Coronary artery (tissue), 2 donors: ENCODE data around the gene VPS4B.

Experiments
- DNase-seq: peaks from one replicate; pipeline ENCODE4 v3.0.0-alpha.2; 2017; ENCODE audit warnings: low spot score
- H3K27ac ChIP-seq, 2 donors: fragments of 200-600 bp; sonication (generic); one replicate each; pipeline ENCODE4 v1.5.1; 2016 to 2019
- H3K4me3 ChIP-seq: fragments of 200-600 bp; sonication (generic); 2 replicates; pipeline ENCODE4 v1.5.1; 2016; ENCODE audit warnings: mild to moderate bottlenecking, moderate library complexity
- TF ChIP-seq, protein P1 (sequence below): fragments of 200-600 bp; sonication (generic); IDR thresholded peaks from one replicate; pipeline ENCODE4 v1.5.1; 2019; ENCODE audit warnings: antibody characterized with exemption

Gene VPS4B

DNA sequence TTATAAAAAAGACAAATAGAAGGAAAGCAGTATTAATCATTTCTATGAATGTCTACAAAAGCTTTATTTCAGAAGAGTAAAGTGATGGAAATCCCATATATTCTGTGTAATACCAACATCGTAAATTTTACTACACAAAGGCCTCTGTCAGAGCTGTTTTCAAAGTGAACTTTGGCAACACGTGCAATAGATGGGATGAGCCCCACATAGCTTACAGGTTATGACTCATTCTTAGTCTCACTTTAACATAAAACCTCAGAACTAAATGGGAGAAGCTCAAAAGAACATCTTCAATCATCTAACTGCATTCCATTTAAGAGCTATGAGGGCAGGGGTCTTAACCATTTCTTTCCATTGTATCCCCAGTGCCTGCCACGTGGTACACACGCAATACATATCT lies 11.5 kb downstream of the VPS4B start:
- H3K4me3 ChIP-seq: no peak overlapping the region
- TF ChIP-seq, protein P1, sequence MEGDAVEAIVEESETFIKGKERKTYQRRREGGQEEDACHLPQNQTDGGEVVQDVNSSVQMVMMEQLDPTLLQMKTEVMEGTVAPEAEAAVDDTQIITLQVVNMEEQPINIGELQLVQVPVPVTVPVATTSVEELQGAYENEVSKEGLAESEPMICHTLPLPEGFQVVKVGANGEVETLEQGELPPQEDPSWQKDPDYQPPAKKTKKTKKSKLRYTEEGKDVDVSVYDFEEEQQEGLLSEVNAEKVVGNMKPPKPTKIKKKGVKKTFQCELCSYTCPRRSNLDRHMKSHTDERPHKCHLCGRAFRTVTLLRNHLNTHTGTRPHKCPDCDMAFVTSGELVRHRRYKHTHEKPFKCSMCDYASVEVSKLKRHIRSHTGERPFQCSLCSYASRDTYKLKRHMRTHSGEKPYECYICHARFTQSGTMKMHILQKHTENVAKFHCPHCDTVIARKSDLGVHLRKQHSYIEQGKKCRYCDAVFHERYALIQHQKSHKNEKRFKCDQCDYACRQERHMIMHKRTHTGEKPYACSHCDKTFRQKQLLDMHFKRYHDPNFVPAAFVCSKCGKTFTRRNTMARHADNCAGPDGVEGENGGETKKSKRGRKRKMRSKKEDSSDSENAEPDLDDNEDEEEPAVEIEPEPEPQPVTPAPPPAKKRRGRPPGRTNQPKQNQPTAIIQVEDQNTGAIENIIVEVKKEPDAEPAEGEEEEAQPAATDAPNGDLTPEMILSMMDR: no peak
- no peak overlapping the region for H3K27ac ChIP-seq
- DNase-seq: no peak

DNA sequence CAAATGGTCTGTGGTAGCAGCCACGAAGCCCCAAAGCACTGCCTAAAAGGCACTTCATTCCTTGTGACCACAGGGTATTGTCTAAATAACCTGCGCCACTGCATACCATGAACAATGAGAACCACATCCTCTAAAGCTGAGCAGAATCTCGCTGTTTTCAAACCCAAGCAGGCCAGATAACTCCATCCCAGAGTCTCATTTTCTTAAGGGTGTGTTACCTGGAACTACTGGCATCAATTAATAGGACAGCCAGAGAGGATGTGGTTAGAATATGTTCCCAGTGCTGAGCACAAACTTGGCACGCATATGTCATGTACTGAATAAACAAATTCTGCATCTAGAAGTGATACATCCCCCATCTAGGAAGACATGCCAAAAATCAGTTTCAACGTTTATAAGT lies 13.0 kb downstream of the VPS4B start:
- no peak overlapping the region for H3K27ac ChIP-seq
- TF ChIP-seq, protein P1: no peak
- DNase-seq: no peak
- no peak overlapping the region for H3K4me3 ChIP-seq

DNA sequence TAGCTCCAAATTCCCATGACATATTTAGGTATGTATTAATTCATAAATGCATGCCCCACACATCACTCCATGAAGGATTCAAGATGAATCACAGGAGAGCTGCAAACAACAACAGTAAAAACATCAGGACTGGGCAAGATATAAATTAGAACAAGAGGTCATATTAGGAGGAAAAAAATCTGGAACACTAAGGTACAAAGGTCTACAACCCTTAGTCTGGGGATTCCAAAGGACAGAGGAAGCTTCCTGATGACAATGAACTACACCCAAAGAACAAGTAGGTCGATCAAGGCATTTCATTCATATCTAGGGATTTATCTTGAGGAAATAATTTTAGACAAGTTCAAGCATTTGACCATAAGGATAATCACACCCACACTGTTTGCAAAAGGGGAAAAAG lies 14.5 kb downstream of the VPS4B start:
- H3K27ac ChIP-seq: no peak overlapping the region
- no peak for DNase-seq
- TF ChIP-seq, protein P1: no peak
- H3K4me3 ChIP-seq: no peak overlapping the region

DNA sequence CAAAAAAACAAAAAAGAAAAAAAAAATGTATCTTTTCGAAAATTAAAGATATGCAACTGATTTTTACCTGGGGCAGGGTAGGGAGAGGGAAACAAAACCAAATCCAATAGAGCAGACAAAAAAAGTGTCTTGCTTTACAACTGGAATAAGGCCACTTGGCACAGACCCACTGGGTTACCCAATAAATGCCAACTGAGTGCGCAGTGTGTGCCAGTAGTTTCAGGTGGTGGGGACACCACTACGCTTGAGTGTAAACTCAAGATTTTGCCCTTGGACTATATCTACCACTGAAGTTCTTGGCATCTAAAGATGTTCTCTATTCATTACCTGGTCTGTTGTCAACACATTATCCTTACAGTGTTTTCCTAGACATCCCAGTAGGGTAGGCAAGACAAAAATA lies 16.3 kb downstream of the VPS4B start:
- TF ChIP-seq, protein P1: no peak
- DNase-seq: no peak
- Histone ChIP-seq H3K4me3 (no peak overlapping the region), H3K27ac (no peak overlapping the region)

DNA sequence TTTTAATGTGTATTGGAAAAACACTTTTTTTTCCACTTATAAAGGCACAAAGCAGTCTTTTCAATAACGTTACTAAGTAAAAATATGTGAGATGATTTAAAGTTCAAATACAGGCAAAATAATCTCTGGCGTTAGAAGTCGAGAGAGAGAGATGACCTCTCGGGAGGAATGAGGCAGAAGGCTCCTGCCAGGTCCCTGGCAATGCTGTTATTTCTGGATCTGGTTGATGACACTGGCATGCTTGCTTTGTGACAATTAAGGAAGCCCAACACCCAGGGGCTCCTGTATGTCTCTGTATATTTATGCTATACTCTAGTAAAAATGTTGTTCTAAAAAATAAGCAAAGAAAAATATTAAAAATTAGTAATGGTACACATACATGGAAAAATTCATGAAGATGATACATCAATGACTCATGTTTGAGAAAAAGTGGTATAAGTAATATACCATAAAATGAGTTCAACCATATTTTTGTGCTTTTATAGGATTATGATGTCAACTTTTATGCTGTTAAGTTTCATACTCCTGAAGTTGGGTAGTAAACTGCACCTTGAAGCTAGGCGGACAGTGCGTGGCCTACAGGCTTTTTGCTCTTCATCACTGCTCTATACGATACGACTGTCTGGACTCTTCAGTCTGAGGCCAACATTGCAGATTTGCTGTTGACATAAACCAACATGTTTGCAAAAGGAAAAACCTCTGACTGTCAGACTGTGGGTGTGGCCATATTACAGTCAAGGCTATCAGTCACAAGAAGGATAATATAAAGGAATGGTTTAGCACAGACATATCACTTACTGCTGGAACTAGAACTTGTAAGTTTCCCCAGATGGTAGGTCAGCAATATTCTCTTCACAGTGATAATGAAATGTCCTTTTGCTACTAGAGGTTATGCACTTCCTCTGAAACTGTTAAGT lies 19.8 kb downstream of the VPS4B start:
- no peak overlapping the region for H3K27ac ChIP-seq
- TF ChIP-seq, protein P1: no peak
- no peak for DNase-seq
- no peak overlapping the region for H3K4me3 ChIP-seq

DNA sequence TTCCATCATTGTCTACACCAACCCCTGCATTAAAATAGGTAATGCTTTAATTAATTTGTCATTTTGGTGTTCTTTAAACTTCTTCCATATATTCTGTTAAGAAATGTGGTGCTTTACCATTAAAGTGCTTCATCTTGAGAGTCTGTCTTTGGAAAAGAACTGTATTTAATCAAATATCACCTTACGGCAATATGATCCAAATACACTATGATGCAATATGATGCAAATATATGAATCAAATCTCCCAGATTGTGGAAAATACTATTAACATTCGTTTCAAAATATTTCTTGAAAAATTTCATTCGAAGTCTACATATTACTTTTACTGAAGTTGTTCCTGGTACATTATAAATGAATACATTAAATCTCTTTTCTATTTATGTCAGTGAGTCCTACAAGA lies 23.0 kb downstream of the VPS4B start:
- Histone ChIP-seq H3K27ac (no peak overlapping the region), H3K4me3 (no peak overlapping the region)
- TF ChIP-seq, protein P1: no peak
- DNase-seq: no peak

DNA sequence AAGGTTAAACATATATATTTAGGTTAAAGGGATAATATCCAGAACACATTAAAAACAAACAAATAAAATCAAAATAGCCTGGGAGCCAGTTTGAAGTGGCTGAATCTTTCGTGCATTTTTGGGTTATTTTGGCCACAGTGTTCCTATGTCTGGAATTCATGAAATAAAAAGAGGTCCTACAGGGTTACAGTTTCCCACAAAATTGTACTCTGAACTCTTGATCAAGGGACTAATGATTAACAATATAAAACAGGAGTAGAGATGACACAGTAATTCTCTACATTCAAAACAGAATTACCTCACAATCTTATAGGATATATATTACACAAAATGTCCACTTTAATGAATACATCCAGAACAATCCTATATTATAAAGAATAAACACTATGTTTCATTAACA lies 24.9 kb downstream of the VPS4B start:
- TF ChIP-seq, protein P1: no peak
- Histone ChIP-seq H3K27ac (no peak overlapping the region), H3K4me3 (no peak overlapping the region)
- DNase-seq: no peak
